ENCODE data around the gene MRPS23. TPM values are rescaled to one million over a fixed set of nuclear protein-coding genes. Genes with fewer than 3 reads are reported as not detected.

MRPS23 gene
- 37.3 and 41.7 TPM in 2 replicates for total RNA-seq (2012; rRNA removed)
- polyA plus RNA-seq (2012; rRNA removed) = 22.1 and 23.5 TPM in 2 replicates
- 22.4 and 35.2 TPM in 2 replicates for polyA plus RNA-seq (2012; cell fraction: cytosol; rRNA removed)
- polyA plus RNA-seq (2012; cell fraction: nucleus; rRNA removed; ENCODE audit: low replicate concordance) = 9.9 and 18.3 TPM in 2 replicates
- Bru-seq, nascent RNA = percentile 66 among the genes with signal in this experiment
- BruChase-seq, experiment 1, labeled RNA remaining after a 6-hour chase = percentile 73 among the genes with signal in this experiment
- BruChase-seq, experiment 2, labeled RNA remaining after a 2-hour chase = percentile 66 among the genes with signal in this experiment
- long read RNA-seq, full-length matches to known transcripts = 19 of 20 reads
- long read RNA-seq, partial matches to known transcripts = 0 of 20 reads
- long read RNA-seq, other reads (novel, unspliced or antisense) = 1 of 20 reads

DNA sequence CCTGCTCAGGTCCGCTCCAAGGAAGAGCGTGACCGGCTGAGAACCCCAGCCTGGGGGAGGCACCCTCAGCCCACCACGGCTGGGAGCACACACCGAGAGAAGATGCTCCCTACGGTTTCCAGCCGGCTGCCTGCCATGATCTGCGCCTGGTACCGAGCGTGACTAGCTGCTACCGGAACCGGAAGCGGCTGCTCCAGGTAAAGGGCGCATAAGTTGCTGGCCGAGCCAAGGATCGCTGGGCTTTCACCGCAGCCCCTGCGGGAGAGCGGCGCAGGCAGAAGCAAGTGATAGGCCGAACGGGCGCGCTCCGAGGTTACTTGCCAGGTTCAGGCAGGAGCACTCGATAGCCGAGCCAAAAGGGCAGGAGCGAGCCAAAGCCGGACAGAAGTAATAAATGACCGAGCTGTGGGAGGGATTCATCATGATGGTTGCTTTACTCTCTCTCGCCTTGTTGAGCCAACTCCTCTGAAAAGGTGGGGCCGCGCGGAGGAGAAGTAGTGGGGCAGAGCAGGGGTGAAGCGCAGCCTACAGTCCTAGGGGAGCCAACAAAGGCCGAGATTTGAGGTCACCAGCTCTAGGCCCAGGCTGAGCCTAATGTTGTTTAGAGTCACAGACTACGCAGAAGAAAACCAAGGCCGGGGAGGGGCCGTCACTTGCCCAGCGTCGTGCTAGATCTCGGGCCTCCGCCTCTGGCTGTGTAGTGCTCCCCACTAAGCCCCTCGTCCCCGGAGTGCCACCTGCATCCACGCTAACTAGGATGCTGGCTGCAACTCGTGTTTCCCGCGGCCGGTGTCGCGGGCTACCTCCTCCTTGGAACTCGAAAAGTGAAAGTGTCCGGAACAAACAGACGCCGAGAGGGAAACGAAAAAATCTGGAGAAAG lies at the start of gene MRPS23:
TSS of gene MRPS23 (minus strand) at position 171 of the 881 bp plus-strand sequence. CDS start at position 137, 34 bp downstream.
- Histone ChIP-seq H3K14ac (replicated peaks; ENCODE audit: low read depth, low read length) (peak within 1 kb of the TSS; percentile 78), H3K9ac (ENCODE audit: low read depth, low read length) (peak within 1 kb of the TSS; percentile 88), H3K56ac (ENCODE audit: extremely low read depth, insufficient read depth, low read length) (peak within 1 kb of the TSS; percentile 55), H4K20me1 (ENCODE audit: insufficient read depth, low read length) (no peaks in the 10 kb centered on the region), H4K91ac (ENCODE audit: insufficient read depth, low read depth, low read length) (peak within 1 kb of the TSS; percentile 81), H3K4me2 (ENCODE audit: low read depth, low read length) (peak within 1 kb of the TSS; percentile 96), H2AK9ac (replicated peaks; ENCODE audit: low read depth, low read length, poor library complexity) (peak within 1 kb of the TSS; percentile 90), H3K79me1 (ENCODE audit: low read depth in 1 of 2, low read length in 2 of 2) (peaks cover 20 to 27% of the 10 kb centered on the region in 2 experiments), H3K4me1 (ENCODE audit: control insufficient read depth, insufficient read depth, low read length) (peaks cover 10% of the 10 kb centered on the region), H2BK5ac (ENCODE audit: low read depth, low read length, poor library complexity, severe bottlenecking) (peak within 1 kb of the TSS; percentile 87), H3K4ac (ENCODE audit: low read depth, low read length) (peak within 1 kb of the TSS; percentile 87), H3K4me3 (ENCODE audit: insufficient read depth, low read depth, low read length) (peak within 1 kb of the TSS; percentile 73), H2AK5ac (ENCODE audit: low read depth, low read length) (peak within 1 kb of the TSS; percentile 32), H3K9me3 (ENCODE audit: control insufficient read depth, insufficient read depth, low read length) (no peaks in the 10 kb centered on the region), H3K27ac (ENCODE audit: insufficient read depth, low read length) (peak within 1 kb of the TSS; percentile 89), H3K36me3 (ENCODE audit: control insufficient read depth, insufficient read depth, low read length) (no peaks in the 10 kb centered on the region; the same call in 1 of the 2 replicates), H2BK120ac (ENCODE audit: low read depth, low read length) (peak within 1 kb of the TSS; percentile 52; the same call in 1 of the 2 replicates), H3K23ac (ENCODE audit: low read depth, low read length) (peak within 1 kb of the TSS; percentile 51; the same call in 1 of the 2 replicates), H4K5ac (ENCODE audit: low read depth, low read length) (peak within 1 kb of the TSS; percentile 78), H4K8ac (ENCODE audit: low read depth in 2 of 2, low read length in 2 of 2) (peak within 1 kb of the TSS; percentile 61 to 95), H2AFZ (replicated peaks; ENCODE audit: low read length, poor library complexity) (peak within 1 kb of the TSS; percentile 95), H2BK15ac (ENCODE audit: low read depth, low read length) (no peak within 1 kb of the TSS), H3K27me3 (ENCODE audit: control insufficient read depth, insufficient read depth, low read length) (no peaks in the 10 kb centered on the region), H3K9me1 (ENCODE audit: insufficient read depth, low read length) (peaks cover 7% of the 10 kb centered on the region; the same call in 1 of the 2 replicates), H3K18ac (ENCODE audit: low read depth, low read length) (peak within 1 kb of the TSS; percentile 37), H2BK20ac (ENCODE audit: low read depth, low read length) (no peak within 1 kb of the TSS)
- ATAC-seq (ENCODE audit: low read depth) = peak; percentile 96
- dilution Hi-C loops (cut with HindIII; ENCODE audit: low sequenced_read_pairs, unreplicated experiment) (loop anchor here (25.0 kb wide), 1 partner anchor 137 kb away; the partner anchor contains the start of gene VEZF1), intact Hi-C loops (cut with micrococcal nuclease) (loop anchor here (1.0 to 2.0 kb wide), 3 partner anchors 149 to 263 kb away; partner anchors contain the start of gene DYNLL2), in situ Hi-C loops (cut with MboI; ENCODE audit: low sequenced_read_pairs) (loop anchor here (25.0 kb wide), 1 partner anchor 487 kb away; the partner anchor contains the start of gene TSPOAP1)
- BruUV-seq (replicated peaks) = no TSS peak
- peak; percentile 99 for DNase-seq
- WGBS, 2 experiments (ENCODE audit: extremely low coverage in 2 of 2, insufficient read length in 1 of 2) = 0% methylated on average over 44 of the region's 57 CpGs; no CpG with 5 or more reads in 1 of the 2 experiments
- POLR2A ChIA-PET (ENCODE audit: unreplicated experiment) = interaction anchor here (0.8 kb wide), 1 partner anchor 25 kb away, joined by 3 read pairs; no protein-coding TSS in a partner anchor
- CTCF ChIA-PET = interaction anchor here (1.3 kb wide), 1 partner anchor 8 kb away, joined by 3 read pairs; no protein-coding TSS in a partner anchor
- TF ChIP-seq CHD1 (IDR thresholded peaks at IDR 0.05; ENCODE audit: low read depth, low read length) (no peak; the same call in 1 of the 2 replicates), RAD21 (IDR thresholded peaks at IDR 0.05; ENCODE audit: low read length) (no peak), MXI1 (IDR thresholded peaks at IDR 0.05; ENCODE audit: borderline replicate concordance, low read depth, low read length) (peak; percentile 58), SMC3 (IDR thresholded peaks at IDR 0.05; ENCODE audit: low read depth, low read length) (no peak), NFE2L2 (IDR thresholded peaks at IDR 0.05; ENCODE audit: low read depth, low read length) (no peak), POLR2A (IDR thresholded peaks at IDR 0.05; ENCODE audit: low read depth, low read length) (peak; percentile 61; the same call in 1 of the 2 replicates), CEBPB (IDR thresholded peaks at IDR 0.05; ENCODE audit: low read depth, low read length) (no peak), BHLHE40 (IDR thresholded peaks at IDR 0.05; ENCODE audit: low read depth, low read length) (peak; percentile 70; the same call in 1 of the 2 replicates), CTCF (conservative IDR thresholded peaks at IDR 0.05; ENCODE audit: low read depth, low read length) (no peak)
- TF ChIP-seq, protein P1, sequence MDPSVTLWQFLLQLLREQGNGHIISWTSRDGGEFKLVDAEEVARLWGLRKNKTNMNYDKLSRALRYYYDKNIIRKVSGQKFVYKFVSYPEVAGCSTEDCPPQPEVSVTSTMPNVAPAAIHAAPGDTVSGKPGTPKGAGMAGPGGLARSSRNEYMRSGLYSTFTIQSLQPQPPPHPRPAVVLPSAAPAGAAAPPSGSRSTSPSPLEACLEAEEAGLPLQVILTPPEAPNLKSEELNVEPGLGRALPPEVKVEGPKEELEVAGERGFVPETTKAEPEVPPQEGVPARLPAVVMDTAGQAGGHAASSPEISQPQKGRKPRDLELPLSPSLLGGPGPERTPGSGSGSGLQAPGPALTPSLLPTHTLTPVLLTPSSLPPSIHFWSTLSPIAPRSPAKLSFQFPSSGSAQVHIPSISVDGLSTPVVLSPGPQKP (IDR thresholded peaks at IDR 0.05; ENCODE audit: borderline replicate concordance, low read depth, low read length) = peak; percentile 74; the same call in 1 of the 2 replicates

Data from IMR-90 (cell line).